WTC11 (cell line): ENCODE results near the gene CLDN2. TPM values are rescaled to one million over a fixed set of nuclear protein-coding genes. Genes with fewer than 3 reads are reported as not detected.

Source experiments
- ATAC-seq: fragments of 200-7000 bp; cut with Tn5 transposase; 2 replicates; pipeline ENCODE4 v1.10.0; 2021; ENCODE audit warnings: mild to moderate bottlenecking, moderate library complexity
- CTCF ChIA-PET: fragments of 300-600 bp; sonication (Branson Sonifier 250); formaldehyde crosslinking; loops from one replicate; lab custom pipeline; 2021; ENCODE audit warnings: antibody characterized with exemption; lab: Charles Lee
- POLR2A ChIA-PET: fragments of 350-600 bp; sonication (Branson Sonifier 250); formaldehyde crosslinking; loops from one replicate; lab custom pipeline; 2021; ENCODE audit warnings: antibody characterized with exemption; lab: Charles Lee
- DNase-seq: peaks from one replicate; pipeline ENCODE4 v3.0.0; 2021; ENCODE audit warnings: low spot score
- H3K27ac Mint-ChIP-seq: 2 replicates; pipeline ENCODE4 v1.8.0; 2021; ENCODE audit warnings: mixed read lengths
- H3K27me3 Mint-ChIP-seq: 2 replicates; pipeline ENCODE4 v1.8.0; 2021; ENCODE audit warnings: low read depth, mild to moderate bottlenecking, moderate library complexity, mixed read lengths
- H3K36me3 Mint-ChIP-seq: 2 replicates; pipeline ENCODE4 v1.8.0; 2021; ENCODE audit warnings: mixed read lengths
- H3K4me1 Mint-ChIP-seq: 2 replicates; pipeline ENCODE4 v1.8.0; 2022; ENCODE audit warnings: mixed read lengths
- H3K4me3 Mint-ChIP-seq: 2 replicates; pipeline ENCODE4 v1.8.0; 2021; ENCODE audit warnings: mild to moderate bottlenecking, moderate library complexity, mixed read lengths
- H3K9me3 Mint-ChIP-seq: 2 replicates; pipeline ENCODE4 v1.8.0; 2021; ENCODE audit warnings: mixed read lengths
- ATF1 ChIP-seq: sonication (generic); formaldehyde crosslinking; IDR thresholded peaks from 2 replicates; pipeline ENCODE4 v1.8.1; 2023; ENCODE audit warnings: mild to moderate bottlenecking, moderate library complexity, missing genetic modification reagents
- CBFB ChIP-seq: sonication (generic); formaldehyde crosslinking; IDR thresholded peaks from 2 replicates; pipeline ENCODE4 v1.8.1; 2022; ENCODE audit warnings: mild to moderate bottlenecking, low read depth, missing genetic modification reagents
- CREB1 ChIP-seq: sonication (generic); formaldehyde crosslinking; IDR thresholded peaks from 2 replicates; pipeline ENCODE4 v1.8.0; 2023; ENCODE audit warnings: mild to moderate bottlenecking, missing genetic modification reagents
- CREM ChIP-seq: sonication (generic); formaldehyde crosslinking; IDR thresholded peaks from 2 replicates; pipeline ENCODE4 v1.8.1; 2022; ENCODE audit warnings: mild to moderate bottlenecking, missing genetic modification reagents, moderate library complexity
- E2F1 ChIP-seq: sonication (generic); formaldehyde crosslinking; IDR thresholded peaks from 2 replicates; pipeline ENCODE4 v1.8.0; 2022; ENCODE audit warnings: mild to moderate bottlenecking, missing genetic modification reagents
- ELF4 ChIP-seq: sonication (generic); formaldehyde crosslinking; IDR thresholded peaks from 2 replicates; pipeline ENCODE4 v1.8.1; 2022; ENCODE audit warnings: low read depth, mild to moderate bottlenecking, moderate library complexity, missing genetic modification reagents
- ETV6 ChIP-seq: sonication (generic); formaldehyde crosslinking; IDR thresholded peaks from 2 replicates; pipeline ENCODE4 v1.8.1; 2022; ENCODE audit warnings: mild to moderate bottlenecking, missing genetic modification reagents
- FOXJ3 ChIP-seq: sonication (generic); formaldehyde crosslinking; IDR thresholded peaks from 2 replicates; pipeline ENCODE4 v1.9.0; 2021; ENCODE audit warnings: missing genetic modification reagents, mild to moderate bottlenecking, borderline replicate concordance
- HMGXB4 ChIP-seq: sonication (generic); formaldehyde crosslinking; IDR thresholded peaks from 2 replicates; pipeline ENCODE4 v1.8.1; 2023; ENCODE audit warnings: mild to moderate bottlenecking, moderate library complexity, missing genetic modification reagents
- KAT7 ChIP-seq: sonication (generic); formaldehyde crosslinking; IDR thresholded peaks from 2 replicates; pipeline ENCODE4 v1.8.1; 2023; ENCODE audit warnings: missing genetic modification reagents, mild to moderate bottlenecking, borderline replicate concordance
- MAX ChIP-seq: sonication (generic); formaldehyde crosslinking; IDR thresholded peaks from 2 replicates; pipeline ENCODE4 v1.8.0; 2022; ENCODE audit warnings: mild to moderate bottlenecking, missing genetic modification reagents
- NR2C2 ChIP-seq: sonication (generic); formaldehyde crosslinking; IDR thresholded peaks from 2 replicates; pipeline ENCODE4 v1.8.0; 2022; ENCODE audit warnings: mild to moderate bottlenecking, missing genetic modification reagents
- NR3C1 ChIP-seq: sonication (generic); formaldehyde crosslinking; conservative IDR thresholded peaks from 2 replicates; pipeline ENCODE4 v1.8.1; 2023; ENCODE audit warnings: low read depth, mild to moderate bottlenecking, missing genetic modification reagents
- PRDM15 ChIP-seq: sonication (generic); formaldehyde crosslinking; IDR thresholded peaks from 2 replicates; pipeline ENCODE4 v1.8.0; 2022; ENCODE audit warnings: missing genetic modification reagents
- SOX15 ChIP-seq: fragments of 250-450 bp; sonication (Bioruptor Pico); IDR thresholded peaks from 2 replicates; pipeline ENCODE4 v1.9.0; 2021; ENCODE audit warnings: mild to moderate bottlenecking
- SP1 ChIP-seq: sonication (generic); formaldehyde crosslinking; conservative IDR thresholded peaks from 2 replicates; pipeline ENCODE4 v1.8.1; 2022; ENCODE audit warnings: missing genetic modification reagents
- STAT6 ChIP-seq: sonication (generic); formaldehyde crosslinking; conservative IDR thresholded peaks from 2 replicates; pipeline ENCODE4 v1.8.1; 2023; ENCODE audit warnings: mild to moderate bottlenecking, low read depth, missing genetic modification reagents, moderate library complexity
- TP53 ChIP-seq: sonication (generic); formaldehyde crosslinking; IDR thresholded peaks from 2 replicates; pipeline ENCODE4 v1.8.1; 2023; ENCODE audit warnings: mild to moderate bottlenecking, missing genetic modification reagents
- ZNF121 ChIP-seq: sonication (generic); formaldehyde crosslinking; IDR thresholded peaks from 2 replicates; pipeline ENCODE4 v1.8.0; 2023; ENCODE audit warnings: missing genetic modification reagents
- ZNF263 ChIP-seq: sonication (generic); formaldehyde crosslinking; IDR thresholded peaks from 2 replicates; pipeline ENCODE4 v1.8.1; 2022; ENCODE audit warnings: low read depth, mild to moderate bottlenecking, moderate library complexity, missing genetic modification reagents
- ZNF416 ChIP-seq: fragments of 250-450 bp; sonication (Bioruptor Pico); IDR thresholded peaks from 2 replicates; pipeline ENCODE4 v1.9.0; 2021; ENCODE audit warnings: mild to moderate bottlenecking, inconsistent platforms
- ZNF532 ChIP-seq: fragments of 250-450 bp; sonication (Bioruptor Pico); IDR thresholded peaks from 2 replicates; pipeline ENCODE4 v1.9.0; 2021; ENCODE audit warnings: mild to moderate bottlenecking, borderline replicate concordance
- total RNA-seq: library from RNA; stranded (reverse); gene quantifications from 3 replicates; pipeline ENCODE4 v1.2.3, GENCODE V29; 2021

CLDN2 gene
- total RNA-seq, 1 experiment from 2014 or later: 0.11 TPM

- TF ChIP-seq MAX (no peak), E2F1 (CRISPR knock-in tag) (no peak), ZNF121 (CRISPR knock-in tag) (no peak), NR2C2 (CRISPR knock-in tag) (no peak)
Measured at GRCh38 chrX:106901341-106901740, 18.9 kb upstream of the CLDN2 start (continued).

GRCh38 chrX:106901781-106902219, 18.4 kb upstream of the CLDN2 start:
- ATAC-seq: no peak
- Mint-ChIP-seq H3K27ac (no peak overlapping the region), H3K9me3 (no peaks in the 10 kb centered on the region), H3K4me3 (no peak overlapping the region), H3K4me1 (peaks cover 8% of the 10 kb centered on the region), H3K27me3 (no peaks in the 10 kb centered on the region), H3K36me3 (no peaks in the 10 kb centered on the region)
- DNase-seq: no peak
- CTCF ChIA-PET: interaction anchor here (0.8 kb wide), 1 partner anchor 58 kb away, joined by 3 read pairs; no protein-coding TSS in a partner anchor
- POLR2A ChIA-PET: no interaction called here
- no peak for TF ChIP-seq ZNF416 (CRISPR knock-in tag)
- no peak for TF ChIP-seq FOXJ3 (CRISPR knock-in tag)
- no peak for TF ChIP-seq ATF1 (CRISPR knock-in tag)
- no peak for TF ChIP-seq SOX15
- no peak for TF ChIP-seq CREM (CRISPR knock-in tag)
- TF ChIP-seq ZNF532 (CRISPR knock-in tag): no peak
- no peak for TF ChIP-seq ZNF263
- no peak for TF ChIP-seq NR3C1
- TF ChIP-seq KAT7 (CRISPR knock-in tag): no peak
- TF ChIP-seq HMGXB4 (CRISPR knock-in tag): no peak
- TF ChIP-seq ELF4 (CRISPR knock-in tag): no peak
- no peak for TF ChIP-seq TP53 (CRISPR knock-in tag)
- no peak for TF ChIP-seq CBFB
- TF ChIP-seq MAX: no peak
- no peak for TF ChIP-seq CREB1 (CRISPR knock-in tag)

GRCh38 chrX:106902684-106903083, 17.5 kb upstream of the CLDN2 start:
- H3K9me3 Mint-ChIP-seq: no peaks in the 10 kb centered on the region
- H3K27me3 Mint-ChIP-seq: no peaks in the 10 kb centered on the region
- no peak for DNase-seq
- H3K4me1 Mint-ChIP-seq: peaks cover 8% of the 10 kb centered on the region
- no peak overlapping the region for H3K27ac Mint-ChIP-seq
- no peak for ATAC-seq
- ChIA-PET POLR2A (no interaction called here), CTCF (no interaction called here)
- H3K36me3 Mint-ChIP-seq: no peaks in the 10 kb centered on the region
- no peak overlapping the region for H3K4me3 Mint-ChIP-seq
- TF ChIP-seq STAT6 (no peak), SP1 (CRISPR knock-in tag) (no peak), ETV6 (CRISPR knock-in tag) (no peak), PRDM15 (CRISPR knock-in tag) (no peak)
